Measurements from ENCODE around the gene KNDC1.

KNDC1 gene

GRCh38 chr10:133183646-133184378 is 23.8 kb downstream of the KNDC1 start:
- DNase-seq (ENCODE audit: extremely low spot score): no peak
- CTCF ChIA-PET: no interaction called here
- POLR2A ChIA-PET: no interaction called here
- TF ChIP-seq L3MBTL2 (conservative IDR thresholded peaks at IDR 0.05) (no peak), ARNT (IDR thresholded peaks at IDR 0.05) (no peak), HDGF (IDR thresholded peaks at IDR 0.05; ENCODE audit: borderline replicate concordance) (no peak), BHLHE40 (IDR thresholded peaks at IDR 0.05; ENCODE audit: borderline replicate concordance) (no peak), FOXM1 (IDR thresholded peaks at IDR 0.05; ENCODE audit: borderline replicate concordance) (no peak), ZNF384 (IDR thresholded peaks at IDR 0.05) (no peak), TARDBP (IDR thresholded peaks at IDR 0.05) (no peak), FOXK2 (IDR thresholded peaks at IDR 0.05) (no peak), ELF4 (IDR thresholded peaks at IDR 0.05) (no peak)

DNA sequence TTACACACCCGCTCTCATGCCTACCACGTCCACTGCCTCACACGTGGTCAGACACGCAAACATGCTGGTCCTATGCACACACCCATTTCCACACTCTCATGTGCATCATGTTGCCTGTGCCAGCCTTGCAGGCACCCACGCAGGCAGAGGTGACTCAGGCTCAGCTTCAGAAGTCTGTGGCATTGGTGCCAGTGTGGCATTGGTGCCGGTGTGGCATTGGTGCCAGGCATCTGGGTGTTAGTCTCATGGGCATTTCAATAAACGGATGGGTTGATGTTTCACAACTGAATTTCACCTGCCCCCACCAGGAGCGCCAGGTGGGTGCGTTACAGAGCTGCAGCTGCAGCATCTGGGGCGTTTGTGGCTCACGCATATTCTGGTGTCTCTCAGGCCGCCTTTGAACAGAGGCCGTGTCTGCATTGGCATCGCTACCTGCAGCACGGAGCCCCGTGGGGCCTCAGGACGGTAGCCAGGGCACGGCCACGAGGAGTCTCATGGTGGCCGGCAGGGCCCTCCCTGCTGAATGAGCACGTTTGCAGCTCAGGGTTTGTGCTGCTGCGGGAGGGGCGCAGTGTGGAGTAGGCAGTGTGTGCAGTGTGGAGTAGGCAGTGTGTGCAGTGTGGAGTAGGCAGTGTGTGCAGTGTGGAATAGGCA is 24.7 kb downstream of the KNDC1 start:
- ChIA-PET CTCF (no interaction called here), POLR2A (no interaction called here)
- DNase-seq (ENCODE audit: extremely low spot score): no peak
- TF ChIP-seq SUZ12 (IDR thresholded peaks at IDR 0.05) (no peak), HDGF (IDR thresholded peaks at IDR 0.05; ENCODE audit: borderline replicate concordance) (no peak), PKNOX1 (IDR thresholded peaks at IDR 0.05) (no peak), NFRKB (IDR thresholded peaks at IDR 0.05) (no peak), LEF1 (IDR thresholded peaks at IDR 0.05; ENCODE audit: borderline replicate concordance) (no peak), TARDBP (IDR thresholded peaks at IDR 0.05) (no peak), BHLHE40 (IDR thresholded peaks at IDR 0.05; ENCODE audit: borderline replicate concordance) (no peak), ZNF384 (IDR thresholded peaks at IDR 0.05) (no peak), L3MBTL2 (conservative IDR thresholded peaks at IDR 0.05) (no peak), FOXM1 (IDR thresholded peaks at IDR 0.05; ENCODE audit: borderline replicate concordance) (no peak), SP1 (IDR thresholded peaks at IDR 0.05) (no peak), CTBP1 (IDR thresholded peaks at IDR 0.05; ENCODE audit: borderline replicate concordance) (no peak), FOXK2 (IDR thresholded peaks at IDR 0.05) (no peak)

DNA sequence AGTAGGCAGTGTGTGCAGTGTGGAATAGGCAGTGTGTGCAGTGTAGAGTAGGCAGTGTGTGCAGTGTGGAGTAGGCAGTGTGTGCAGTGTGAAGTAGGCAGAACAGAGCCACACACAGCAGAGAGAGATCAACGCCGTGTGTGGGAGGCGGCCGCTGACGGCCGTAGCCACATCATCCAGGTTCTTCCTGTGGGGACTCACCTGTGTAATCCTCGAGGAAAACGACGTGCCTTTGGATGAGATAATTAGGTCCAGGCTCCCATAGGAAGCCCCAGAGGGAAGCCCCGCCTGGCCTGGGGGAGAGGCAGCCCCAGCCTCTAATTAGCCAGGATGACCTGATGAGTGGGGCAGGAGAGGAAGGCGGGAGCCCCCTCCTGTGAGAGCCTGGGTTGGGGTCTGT is 25.4 kb downstream of the KNDC1 start:
- DNase-seq (ENCODE audit: extremely low spot score): no peak
- ChIA-PET POLR2A (no interaction called here), CTCF (no interaction called here)
- TF ChIP-seq L3MBTL2 (conservative IDR thresholded peaks at IDR 0.05) (no peak), PKNOX1 (IDR thresholded peaks at IDR 0.05) (no peak), TARDBP (IDR thresholded peaks at IDR 0.05) (no peak), SP1 (IDR thresholded peaks at IDR 0.05) (no peak), FOXK2 (IDR thresholded peaks at IDR 0.05) (no peak), LEF1 (IDR thresholded peaks at IDR 0.05; ENCODE audit: borderline replicate concordance) (no peak), ELF4 (IDR thresholded peaks at IDR 0.05) (no peak), FOXA1 (IDR thresholded peaks at IDR 0.05) (no peak), SUZ12 (IDR thresholded peaks at IDR 0.05) (no peak), FOXM1 (IDR thresholded peaks at IDR 0.05; ENCODE audit: borderline replicate concordance) (no peak)

DNA sequence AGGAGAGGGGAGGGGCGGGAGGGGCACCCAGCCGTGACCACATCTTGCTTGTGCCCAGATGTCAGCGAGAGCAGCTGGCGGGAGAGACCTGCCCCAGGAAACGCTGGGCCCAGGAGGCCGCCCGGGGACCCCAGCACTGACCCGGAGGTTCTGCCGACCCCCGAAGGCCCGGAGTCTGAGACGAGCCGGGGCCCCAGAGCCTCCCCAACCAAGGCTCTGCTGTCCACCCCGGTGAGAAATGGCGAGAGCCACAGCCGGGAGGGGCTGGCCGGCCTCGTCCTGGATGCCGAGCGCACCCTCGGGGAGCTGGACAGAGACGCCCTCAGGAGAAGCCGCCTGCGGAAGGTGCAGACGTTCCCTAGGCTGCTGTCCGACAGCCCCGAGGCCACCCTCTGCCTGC is 25.9 kb downstream of the KNDC1 start:
- TF ChIP-seq LEF1 (IDR thresholded peaks at IDR 0.05; ENCODE audit: borderline replicate concordance): no peak
- TF ChIP-seq FOXM1 (IDR thresholded peaks at IDR 0.05; ENCODE audit: borderline replicate concordance): no peak
- TF ChIP-seq FOXA1 (IDR thresholded peaks at IDR 0.05): no peak
- no peak for TF ChIP-seq HDGF (IDR thresholded peaks at IDR 0.05; ENCODE audit: borderline replicate concordance)
- no peak for TF ChIP-seq CTBP1 (IDR thresholded peaks at IDR 0.05; ENCODE audit: borderline replicate concordance)
- TF ChIP-seq NFRKB (IDR thresholded peaks at IDR 0.05): no peak
- no peak for TF ChIP-seq SUZ12 (IDR thresholded peaks at IDR 0.05)
- no peak for TF ChIP-seq L3MBTL2 (conservative IDR thresholded peaks at IDR 0.05)
- no peak for TF ChIP-seq TARDBP (IDR thresholded peaks at IDR 0.05)
- TF ChIP-seq ZNF384 (IDR thresholded peaks at IDR 0.05): no peak
- TF ChIP-seq SP1 (IDR thresholded peaks at IDR 0.05): no peak
- no peak for TF ChIP-seq ELF4 (IDR thresholded peaks at IDR 0.05)
- DNase-seq (ENCODE audit: extremely low spot score): no peak
- ChIA-PET POLR2A (no interaction called here), CTCF (no interaction called here)

GRCh38 chr10:133186416-133187090 is 26.5 kb downstream of the KNDC1 start:
- no peak for TF ChIP-seq FOXM1 (IDR thresholded peaks at IDR 0.05; ENCODE audit: borderline replicate concordance)
- TF ChIP-seq CTBP1 (IDR thresholded peaks at IDR 0.05; ENCODE audit: borderline replicate concordance): no peak
- TF ChIP-seq FOXK2 (IDR thresholded peaks at IDR 0.05): no peak
- no peak for TF ChIP-seq TARDBP (IDR thresholded peaks at IDR 0.05)
- no peak for TF ChIP-seq ZNF384 (IDR thresholded peaks at IDR 0.05)
- TF ChIP-seq PKNOX1 (IDR thresholded peaks at IDR 0.05): no peak
- TF ChIP-seq L3MBTL2 (conservative IDR thresholded peaks at IDR 0.05): no peak
- no peak for TF ChIP-seq HDGF (IDR thresholded peaks at IDR 0.05; ENCODE audit: borderline replicate concordance)
- TF ChIP-seq ARNT (IDR thresholded peaks at IDR 0.05): no peak
- TF ChIP-seq SUZ12 (IDR thresholded peaks at IDR 0.05): no peak
- TF ChIP-seq FOXA1 (IDR thresholded peaks at IDR 0.05): no peak
- TF ChIP-seq NFRKB (IDR thresholded peaks at IDR 0.05): no peak
- no peak for TF ChIP-seq BHLHE40 (IDR thresholded peaks at IDR 0.05; ENCODE audit: borderline replicate concordance)
- TF ChIP-seq SP1 (IDR thresholded peaks at IDR 0.05): no peak
- no peak for TF ChIP-seq ELF4 (IDR thresholded peaks at IDR 0.05)
- TF ChIP-seq LEF1 (IDR thresholded peaks at IDR 0.05; ENCODE audit: borderline replicate concordance): no peak
- ChIA-PET POLR2A (no interaction called here), CTCF (no interaction called here)
- DNase-seq (ENCODE audit: extremely low spot score): no peak

Measured in HEK293T (cell line).